ENCODE measurements around the gene ZNF365.

Gene ZNF365

GRCh38 chr10:62379394-62379793 lies 5.2 kb downstream of the ZNF365 start:
- Histone ChIP-seq H3K27me3 (ENCODE audit: low read depth, low read length) (peaks cover 6% of the 10 kb centered on the region), H3K9me3 (ENCODE audit: control insufficient read depth in 1 of 2, low read length in 2 of 2) (no peaks in the 10 kb centered on the region), H3K4me3 (ENCODE audit: low read depth in 1 of 2, low read length in 2 of 2) (no peak overlapping the region), H3K4me1 (ENCODE audit: control insufficient read depth in 1 of 2, insufficient read depth in 2 of 2, low read length in 2 of 2) (peaks cover 0 to 3% of the 10 kb centered on the region in 2 donors), H3K36me3 (ENCODE audit: control insufficient read depth in 1 of 2, insufficient read depth in 2 of 2, low read length in 2 of 2) (no peaks in the 10 kb centered on the region), H3K27ac (ENCODE audit: low read length) (no peak overlapping the region)

GRCh38 chr10:62380016-62380415 lies 5.8 kb downstream of the ZNF365 start:
- no peak overlapping the region for H3K27ac ChIP-seq (ENCODE audit: low read length)
- H3K4me3 ChIP-seq (ENCODE audit: low read depth in 1 of 2, low read length in 2 of 2): no peak overlapping the region
- H3K27me3 ChIP-seq (ENCODE audit: low read depth, low read length): no peaks in the 10 kb centered on the region
- H3K9me3 ChIP-seq (ENCODE audit: control insufficient read depth in 1 of 2, low read length in 2 of 2): no peaks in the 10 kb centered on the region
- no peaks in the 10 kb centered on the region for H3K36me3 ChIP-seq (ENCODE audit: control insufficient read depth in 1 of 2, insufficient read depth in 2 of 2, low read length in 2 of 2)
- H3K4me1 ChIP-seq (ENCODE audit: control insufficient read depth in 1 of 2, insufficient read depth in 2 of 2, low read length in 2 of 2): no peaks in the 10 kb centered on the region

GRCh38 chr10:62381385-62382102 lies 7.4 kb downstream of the ZNF365 start:
- no peak overlapping the region for H3K27ac ChIP-seq (ENCODE audit: low read length)
- H3K36me3 ChIP-seq (ENCODE audit: control insufficient read depth in 1 of 2, insufficient read depth in 2 of 2, low read length in 2 of 2): no peaks in the 10 kb centered on the region
- no peak overlapping the region for H3K4me3 ChIP-seq (ENCODE audit: low read depth in 1 of 2, low read length in 2 of 2)
- H3K4me1 ChIP-seq (ENCODE audit: control insufficient read depth in 1 of 2, insufficient read depth in 2 of 2, low read length in 2 of 2): no peaks in the 10 kb centered on the region
- no peaks in the 10 kb centered on the region for H3K27me3 ChIP-seq (ENCODE audit: low read depth, low read length)
- H3K9me3 ChIP-seq (ENCODE audit: control insufficient read depth in 1 of 2, low read length in 2 of 2): no peaks in the 10 kb centered on the region

GRCh38 chr10:62382831-62383230 lies 8.7 kb downstream of the ZNF365 start:
- H3K4me3 ChIP-seq (ENCODE audit: low read depth in 1 of 2, low read length in 2 of 2): no peak overlapping the region
- no peak overlapping the region for H3K27ac ChIP-seq (ENCODE audit: low read length)
- H3K9me3 ChIP-seq (ENCODE audit: control insufficient read depth in 1 of 2, low read length in 2 of 2): no peaks in the 10 kb centered on the region
- H3K36me3 ChIP-seq (ENCODE audit: control insufficient read depth in 1 of 2, insufficient read depth in 2 of 2, low read length in 2 of 2): no peaks in the 10 kb centered on the region
- H3K27me3 ChIP-seq (ENCODE audit: low read depth, low read length): no peaks in the 10 kb centered on the region
- no peaks in the 10 kb centered on the region for H3K4me1 ChIP-seq (ENCODE audit: control insufficient read depth in 1 of 2, insufficient read depth in 2 of 2, low read length in 2 of 2)

GRCh38 chr10:62384057-62384446 lies 9.9 kb downstream of the ZNF365 start:
- no peaks in the 10 kb centered on the region for H3K4me1 ChIP-seq (ENCODE audit: control insufficient read depth in 1 of 2, insufficient read depth in 2 of 2, low read length in 2 of 2)
- H3K9me3 ChIP-seq (ENCODE audit: control insufficient read depth in 1 of 2, low read length in 2 of 2): no peaks in the 10 kb centered on the region
- H3K36me3 ChIP-seq (ENCODE audit: control insufficient read depth in 1 of 2, insufficient read depth in 2 of 2, low read length in 2 of 2): no peaks in the 10 kb centered on the region
- no peak overlapping the region for H3K4me3 ChIP-seq (ENCODE audit: low read depth in 1 of 2, low read length in 2 of 2)
- no peak overlapping the region for H3K27ac ChIP-seq (ENCODE audit: low read length)
- no peaks in the 10 kb centered on the region for H3K27me3 ChIP-seq (ENCODE audit: low read depth, low read length)

GRCh38 chr10:62384447-62385081 lies 10.4 kb downstream of the ZNF365 start:
- Histone ChIP-seq H3K4me3 (ENCODE audit: low read depth in 1 of 2, low read length in 2 of 2) (no peak overlapping the region), H3K36me3 (ENCODE audit: control insufficient read depth in 1 of 2, insufficient read depth in 2 of 2, low read length in 2 of 2) (no peaks in the 10 kb centered on the region), H3K27ac (ENCODE audit: low read length) (no peak overlapping the region), H3K27me3 (ENCODE audit: low read depth, low read length) (no peaks in the 10 kb centered on the region), H3K4me1 (ENCODE audit: control insufficient read depth in 1 of 2, insufficient read depth in 2 of 2, low read length in 2 of 2) (no peaks in the 10 kb centered on the region), H3K9me3 (ENCODE audit: control insufficient read depth in 1 of 2, low read length in 2 of 2) (no peaks in the 10 kb centered on the region)

GRCh38 chr10:62386356-62387320 lies 12.5 kb downstream of the ZNF365 start:
- no peaks in the 10 kb centered on the region for H3K27me3 ChIP-seq (ENCODE audit: low read depth, low read length)
- H3K9me3 ChIP-seq (ENCODE audit: control insufficient read depth in 1 of 2, low read length in 2 of 2): no peaks in the 10 kb centered on the region
- H3K4me3 ChIP-seq (ENCODE audit: low read depth in 1 of 2, low read length in 2 of 2): no peak overlapping the region
- H3K4me1 ChIP-seq (ENCODE audit: control insufficient read depth in 1 of 2, insufficient read depth in 2 of 2, low read length in 2 of 2): no peaks in the 10 kb centered on the region
- H3K27ac ChIP-seq (ENCODE audit: low read length): no peak overlapping the region
- H3K36me3 ChIP-seq (ENCODE audit: control insufficient read depth in 1 of 2, insufficient read depth in 2 of 2, low read length in 2 of 2): no peaks in the 10 kb centered on the region

GRCh38 chr10:62388328-62388727 lies 14.2 kb downstream of the ZNF365 start:
- H3K27ac ChIP-seq (ENCODE audit: low read length): no peak overlapping the region
- no peaks in the 10 kb centered on the region for H3K9me3 ChIP-seq (ENCODE audit: control insufficient read depth in 1 of 2, low read length in 2 of 2)
- no peaks in the 10 kb centered on the region for H3K27me3 ChIP-seq (ENCODE audit: low read depth, low read length)
- H3K36me3 ChIP-seq (ENCODE audit: control insufficient read depth in 1 of 2, insufficient read depth in 2 of 2, low read length in 2 of 2): no peaks in the 10 kb centered on the region
- H3K4me3 ChIP-seq (ENCODE audit: low read depth in 1 of 2, low read length in 2 of 2): no peak overlapping the region
- no peaks in the 10 kb centered on the region for H3K4me1 ChIP-seq (ENCODE audit: control insufficient read depth in 1 of 2, insufficient read depth in 2 of 2, low read length in 2 of 2)

GRCh38 chr10:62390497-62391176 lies 16.5 kb downstream of the ZNF365 start:
- Histone ChIP-seq H3K27ac (ENCODE audit: low read length) (no peak overlapping the region), H3K4me1 (ENCODE audit: control insufficient read depth in 1 of 2, insufficient read depth in 2 of 2, low read length in 2 of 2) (no peaks in the 10 kb centered on the region), H3K9me3 (ENCODE audit: control insufficient read depth in 1 of 2, low read length in 2 of 2) (no peaks in the 10 kb centered on the region), H3K36me3 (ENCODE audit: control insufficient read depth in 1 of 2, insufficient read depth in 2 of 2, low read length in 2 of 2) (no peaks in the 10 kb centered on the region), H3K4me3 (ENCODE audit: low read depth in 1 of 2, low read length in 2 of 2) (no peak overlapping the region), H3K27me3 (ENCODE audit: low read depth, low read length) (no peaks in the 10 kb centered on the region)

GRCh38 chr10:62393237-62393636 lies 19.1 kb downstream of the ZNF365 start:
- Histone ChIP-seq H3K9me3 (ENCODE audit: control insufficient read depth in 1 of 2, low read length in 2 of 2) (no peaks in the 10 kb centered on the region), H3K4me3 (ENCODE audit: low read depth in 1 of 2, low read length in 2 of 2) (no peak overlapping the region), H3K4me1 (ENCODE audit: control insufficient read depth in 1 of 2, insufficient read depth in 2 of 2, low read length in 2 of 2) (no peaks in the 10 kb centered on the region), H3K27me3 (ENCODE audit: low read depth, low read length) (no peaks in the 10 kb centered on the region), H3K27ac (ENCODE audit: low read length) (no peak overlapping the region), H3K36me3 (ENCODE audit: control insufficient read depth in 1 of 2, insufficient read depth in 2 of 2, low read length in 2 of 2) (no peaks in the 10 kb centered on the region)

GRCh38 chr10:62394556-62395018 lies 20.4 kb downstream of the ZNF365 start:
- Histone ChIP-seq H3K4me1 (ENCODE audit: control insufficient read depth in 1 of 2, insufficient read depth in 2 of 2, low read length in 2 of 2) (no peaks in the 10 kb centered on the region), H3K27me3 (ENCODE audit: low read depth, low read length) (no peaks in the 10 kb centered on the region), H3K4me3 (ENCODE audit: low read depth in 1 of 2, low read length in 2 of 2) (no peak overlapping the region), H3K27ac (ENCODE audit: low read length) (no peak overlapping the region), H3K9me3 (ENCODE audit: control insufficient read depth in 1 of 2, low read length in 2 of 2) (no peaks in the 10 kb centered on the region), H3K36me3 (ENCODE audit: control insufficient read depth in 1 of 2, insufficient read depth in 2 of 2, low read length in 2 of 2) (no peaks in the 10 kb centered on the region)

Measured in muscle layer of duodenum (tissue), 2 donors.